Esophagus mucosa (tissue), 1 donor: Measurements from ENCODE around the gene TMEM255B. TPM values are rescaled to one million over a fixed set of nuclear protein-coding genes. Genes with fewer than 3 reads are reported as not detected.

ENCODE experiments used
- ATAC-seq: fragments of 200-7000 bp; cut with Tn5 transposase; one replicate; pipeline ENCODE4 v1.9.1; 2020
- total RNA-seq: library from RNA; stranded (reverse); gene quantifications from one replicate; pipeline ENCODE4 v1.2.4, GENCODE V29; 2023
- donor health status: DM: yes; HTN: yes; CAD: no.

TMEM255B gene
- total RNA-seq, 1 donor from 2014 or later: 1.8 TPM

DNA sequence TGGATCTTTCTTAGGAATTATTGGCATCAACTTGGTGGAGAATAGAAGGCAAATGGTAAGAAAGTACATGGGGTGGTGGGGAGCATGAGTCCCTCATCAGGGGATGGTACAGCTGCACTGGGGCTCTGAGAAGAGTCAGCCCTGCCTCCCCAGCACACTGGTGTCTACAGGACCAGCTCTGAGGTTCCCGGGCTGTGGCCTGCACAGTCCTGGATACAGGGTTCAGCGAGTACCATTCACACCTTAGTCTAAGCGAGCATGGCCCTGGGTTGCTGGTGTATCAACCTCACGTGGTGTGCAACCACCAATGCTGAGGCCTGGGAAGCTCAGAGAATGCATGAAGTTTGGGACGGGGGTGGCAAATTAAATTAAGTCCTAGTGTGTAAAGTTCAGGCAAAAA lies 10.1 kb downstream of the TMEM255B start:
- ATAC-seq: no peak

DNA sequence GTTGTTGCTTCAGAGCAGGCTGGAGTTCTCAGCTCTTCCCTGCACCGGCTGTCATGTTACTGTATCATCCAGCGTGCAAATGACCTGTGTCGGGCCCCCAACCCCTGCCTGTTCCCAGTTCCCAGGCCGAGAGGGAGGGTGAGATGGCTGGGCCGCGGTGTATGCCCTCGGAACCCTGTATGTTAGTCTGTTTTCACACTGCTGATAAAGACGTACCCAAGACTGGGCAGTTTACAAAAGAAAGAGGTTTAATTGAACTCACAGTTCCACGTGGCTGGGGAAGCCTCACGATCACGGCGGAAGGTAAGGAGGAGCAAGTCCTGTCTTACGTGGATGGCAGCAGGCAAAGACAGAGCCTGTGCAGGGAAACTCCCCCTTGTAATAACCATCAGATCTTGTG lies 10.9 kb downstream of the TMEM255B start:
- ATAC-seq: no peak

DNA sequence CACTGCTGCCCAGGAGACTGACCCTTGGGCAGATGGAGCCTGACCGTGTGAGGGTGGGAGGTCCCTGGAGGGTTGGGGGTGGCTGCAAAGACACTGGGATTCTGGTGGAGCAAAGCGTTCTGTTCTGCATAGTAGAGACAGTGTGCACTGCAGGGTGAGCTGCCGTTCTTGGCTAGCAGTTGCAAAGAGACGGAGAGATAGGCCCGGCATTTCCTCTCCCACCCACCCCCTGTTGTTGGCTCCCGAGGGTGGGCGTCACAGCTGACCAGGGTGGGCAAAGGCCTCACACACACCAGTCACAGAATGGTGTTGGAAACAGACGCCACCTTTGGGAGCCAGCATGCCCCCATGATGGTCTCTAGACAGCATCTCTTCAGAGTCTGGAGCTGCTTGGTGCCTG lies 11.4 kb downstream of the TMEM255B start:
- no peak for ATAC-seq

DNA sequence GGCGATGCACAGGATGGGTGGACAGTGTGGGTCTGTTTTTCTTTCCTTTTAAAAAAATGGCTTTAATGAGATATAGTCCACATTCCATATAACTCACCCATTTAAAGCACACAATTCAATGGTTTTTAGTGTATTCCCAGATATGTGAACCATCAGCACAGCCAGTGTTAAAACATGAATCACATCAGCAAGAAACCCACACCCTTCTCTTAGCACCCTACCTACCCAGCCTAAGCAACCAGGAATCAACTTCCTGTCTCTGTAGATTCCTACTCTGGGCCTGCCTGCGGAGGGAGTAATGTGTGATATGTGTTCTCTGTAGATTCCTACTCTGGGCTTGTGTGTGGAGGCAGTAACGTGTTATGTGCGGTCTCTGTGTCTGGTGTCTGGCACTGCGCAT lies 11.9 kb downstream of the TMEM255B start:
- no peak for ATAC-seq

DNA sequence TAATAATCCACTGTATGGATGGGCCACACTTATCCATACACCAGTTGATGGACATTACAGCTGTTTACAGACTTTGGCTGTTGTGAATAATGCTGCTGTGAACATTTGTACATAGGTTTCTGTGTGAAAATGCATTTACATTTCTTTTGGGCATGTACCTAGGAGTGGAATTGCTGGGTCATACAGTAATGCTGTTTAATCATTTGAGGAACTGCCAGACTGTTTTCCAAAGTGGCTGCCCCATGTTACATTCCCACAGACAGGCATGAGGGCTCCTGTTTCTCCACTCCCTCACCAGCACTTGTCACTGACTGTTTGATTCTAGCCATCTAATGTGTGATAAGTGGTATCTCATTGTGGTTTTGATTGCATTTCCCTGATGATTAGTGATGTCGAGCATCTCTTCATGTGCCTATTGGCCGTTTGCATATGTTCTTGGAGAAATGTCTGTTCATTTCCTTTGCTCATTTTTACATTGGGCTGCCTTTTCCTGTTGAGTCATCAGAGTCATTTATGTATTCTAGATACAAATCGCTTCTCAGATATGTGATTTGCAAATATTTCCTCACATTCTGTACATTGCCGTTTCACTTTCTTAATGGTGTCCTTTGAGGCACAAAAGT lies 12.8 kb downstream of the TMEM255B start:
- ATAC-seq: no peak

DNA sequence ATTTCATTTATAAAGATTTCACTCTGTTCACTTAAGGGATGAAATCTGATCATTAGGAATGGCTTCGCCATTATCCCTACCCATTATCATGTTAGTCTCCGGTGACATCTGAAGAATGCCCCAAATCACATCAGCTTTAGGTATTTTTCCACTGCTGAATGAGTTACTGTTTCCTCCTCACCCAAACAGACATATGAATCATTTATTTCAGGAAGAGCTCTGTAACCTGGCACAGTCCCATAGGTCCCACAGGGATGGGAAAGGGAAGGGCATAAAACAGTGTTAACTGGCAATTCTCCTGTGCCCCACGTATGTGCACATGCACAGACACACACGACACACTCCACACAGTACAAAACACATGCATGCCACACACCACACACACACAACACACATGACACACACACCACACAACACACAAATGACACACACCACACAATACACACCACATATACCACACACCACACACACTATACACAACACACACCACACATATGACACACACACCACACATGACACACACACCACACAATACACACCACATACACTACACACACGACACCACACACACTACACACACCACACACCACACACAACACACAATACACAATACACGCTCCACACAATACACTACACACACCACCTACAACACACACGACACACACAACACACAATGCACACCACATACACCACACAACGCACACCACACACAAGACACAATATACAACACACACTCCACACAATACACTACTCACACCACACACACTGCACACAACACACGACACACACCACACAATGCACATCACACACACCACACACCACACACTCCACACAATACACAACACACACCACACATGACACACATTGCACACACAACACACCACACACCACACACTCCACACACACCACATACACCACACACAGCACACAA lies 15.4 kb downstream of the TMEM255B start:
- peak; percentile 38 for ATAC-seq

DNA sequence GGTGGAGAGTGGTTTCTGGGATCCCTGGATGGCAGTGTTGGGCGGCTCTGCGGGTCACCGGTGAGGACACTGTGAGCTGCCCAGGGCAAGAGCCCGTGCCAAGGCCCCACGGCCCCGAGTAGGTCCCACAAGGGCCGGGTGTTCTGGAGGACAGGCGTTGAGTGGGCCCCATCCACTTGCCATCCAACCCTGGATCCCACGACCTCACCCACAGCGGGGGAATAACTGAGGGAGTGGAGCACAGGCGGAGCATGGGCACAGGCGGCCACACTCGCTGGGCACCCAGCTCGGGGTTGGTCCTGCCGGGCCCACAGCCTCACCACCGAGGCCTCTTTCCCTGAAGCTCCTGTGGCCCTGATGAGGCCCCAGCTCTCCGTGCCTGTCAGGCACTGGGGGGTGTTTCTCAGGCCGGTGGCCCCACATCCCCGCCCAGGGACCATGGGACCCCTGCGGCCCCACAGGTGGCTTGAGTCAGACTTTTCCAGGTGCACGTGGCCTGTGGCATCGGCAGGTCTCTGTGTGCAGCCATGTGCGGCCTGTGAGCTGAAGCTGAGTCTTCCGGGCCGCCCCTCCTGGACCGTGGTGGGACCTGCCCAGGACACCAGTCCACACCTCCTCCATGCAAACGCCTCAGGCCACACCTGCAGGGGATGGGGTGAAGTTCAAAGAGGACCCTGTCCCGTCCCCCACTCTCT lies 16.6 kb downstream of the TMEM255B start:
- ATAC-seq: no peak

DNA sequence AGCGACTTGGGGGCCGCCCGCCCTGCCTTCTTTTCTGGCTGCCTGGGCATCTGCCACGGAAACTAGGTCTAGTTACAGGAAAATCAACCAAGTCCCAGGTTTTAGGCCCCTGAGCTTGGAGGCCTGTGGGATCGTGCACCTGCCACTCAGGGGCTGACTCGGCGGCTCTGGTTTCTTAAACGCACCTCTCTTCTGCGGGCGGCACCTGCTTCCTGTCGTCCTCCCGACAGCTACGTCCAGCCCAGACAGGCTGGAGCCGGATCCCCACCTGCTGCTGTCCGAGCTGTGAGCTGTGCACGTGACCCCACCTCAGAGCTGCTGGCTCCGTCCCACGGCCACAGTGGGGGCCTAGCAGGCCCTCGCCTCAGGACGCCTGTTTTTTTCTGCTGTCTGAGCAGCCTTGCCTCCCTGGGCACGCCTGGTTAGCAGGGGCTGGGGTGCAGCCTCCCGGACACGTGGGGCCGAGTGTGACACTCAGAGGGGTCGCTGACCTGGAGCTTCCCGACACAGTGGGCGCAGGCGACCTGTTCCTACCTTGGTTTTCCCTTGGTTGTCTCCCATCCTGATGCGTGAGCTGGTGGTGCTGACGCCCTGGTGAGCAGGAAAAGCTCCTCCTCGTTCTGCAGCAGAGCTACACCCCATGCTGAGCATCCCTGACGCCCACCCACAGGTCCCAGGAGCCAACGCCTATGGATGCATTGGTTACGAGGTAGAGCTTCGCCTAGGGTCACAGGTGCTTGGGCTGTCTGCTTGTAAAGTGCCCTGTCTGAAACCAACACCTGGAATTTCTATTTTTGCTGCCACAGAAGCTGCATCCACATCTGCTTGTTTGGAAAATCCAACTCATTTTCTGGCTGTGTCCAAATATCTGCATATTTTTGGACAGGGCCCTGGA lies 17.5 kb downstream of the TMEM255B start:
- no peak for ATAC-seq

DNA sequence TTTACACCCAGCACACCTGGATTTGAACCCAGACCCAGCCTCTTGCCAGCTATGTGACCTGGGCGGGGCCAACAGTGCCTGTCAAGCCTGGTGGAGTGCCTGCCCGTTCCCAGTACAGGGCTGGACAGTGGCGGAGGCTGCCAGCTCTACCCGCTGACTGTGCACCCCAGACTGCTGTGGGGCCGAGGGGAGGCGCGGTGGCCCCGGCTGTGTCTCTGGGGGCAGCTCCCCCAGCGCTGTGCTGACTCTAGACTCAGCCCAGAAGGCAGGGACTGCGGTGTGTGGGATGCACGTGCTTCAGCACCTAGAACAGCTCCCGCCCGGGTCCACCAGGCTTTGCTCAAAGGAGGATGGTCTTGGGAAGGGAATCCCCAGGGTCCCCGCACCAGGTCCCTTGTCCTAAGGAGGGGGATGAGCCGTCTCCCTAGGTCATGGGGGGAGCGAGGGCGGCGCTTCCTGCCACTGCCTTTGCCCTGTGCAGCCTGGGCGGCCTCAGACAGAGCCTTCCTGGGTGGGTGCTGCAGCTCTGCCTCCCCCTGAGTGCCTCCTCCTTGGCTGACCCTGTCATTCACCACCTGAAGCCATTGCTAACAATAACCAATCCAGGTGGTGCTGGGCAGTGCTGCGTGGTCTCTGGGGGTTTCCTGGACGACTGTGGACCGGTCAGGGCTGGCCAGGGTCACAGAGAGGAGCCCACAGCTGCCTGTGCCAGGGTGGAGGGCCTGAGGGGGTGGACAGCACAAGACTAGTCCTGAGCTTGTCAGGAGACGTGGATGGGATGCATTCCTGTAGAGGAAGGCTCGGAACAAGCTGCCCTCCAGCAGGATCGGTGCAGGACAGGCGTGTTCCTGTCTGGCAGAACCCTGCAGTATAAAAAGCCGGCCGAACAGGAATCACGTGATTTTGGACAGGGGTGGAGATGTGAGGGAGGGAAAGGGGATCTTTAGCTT lies 18.6 kb downstream of the TMEM255B start:
- peak; percentile 47 for ATAC-seq

DNA sequence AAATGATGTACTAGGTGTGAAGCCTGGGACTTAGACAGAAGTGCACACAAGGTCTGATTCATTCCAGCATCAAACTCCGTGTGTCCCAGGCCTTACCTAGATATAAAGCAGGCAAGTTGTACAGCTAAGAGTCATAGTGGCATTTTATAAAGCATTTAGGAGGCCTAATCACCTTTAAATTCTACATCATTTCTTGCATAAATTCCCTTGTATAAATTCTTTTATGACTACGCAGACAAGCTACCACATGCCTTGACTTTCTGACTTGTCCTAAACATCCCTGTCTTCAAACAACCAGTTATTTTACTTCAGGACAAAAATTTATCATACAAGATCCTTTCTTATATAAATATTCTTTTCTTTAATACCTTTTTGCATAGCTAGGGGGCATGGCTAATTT lies 22.5 kb downstream of the TMEM255B start:
- ATAC-seq: no peak

DNA sequence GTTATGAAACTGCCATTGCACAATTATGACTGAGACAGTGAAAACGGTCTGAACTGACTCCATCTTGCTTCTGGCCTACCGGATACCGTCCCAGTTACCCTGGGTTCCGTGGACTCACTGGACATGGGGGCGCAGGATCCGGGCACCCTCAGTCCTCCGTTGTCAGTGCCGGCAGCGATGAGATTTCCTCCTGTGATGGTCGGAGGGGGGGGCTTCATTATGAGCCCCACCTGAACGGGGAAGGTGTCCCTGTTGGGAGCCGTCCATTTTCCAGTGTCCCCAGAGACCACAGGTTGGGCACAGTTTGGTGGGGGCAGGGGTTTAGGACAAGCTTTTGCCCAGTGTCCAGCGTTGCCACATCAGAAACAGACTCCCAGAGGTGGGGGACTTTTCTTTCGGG lies 23.4 kb downstream of the TMEM255B start:
- no peak for ATAC-seq

DNA sequence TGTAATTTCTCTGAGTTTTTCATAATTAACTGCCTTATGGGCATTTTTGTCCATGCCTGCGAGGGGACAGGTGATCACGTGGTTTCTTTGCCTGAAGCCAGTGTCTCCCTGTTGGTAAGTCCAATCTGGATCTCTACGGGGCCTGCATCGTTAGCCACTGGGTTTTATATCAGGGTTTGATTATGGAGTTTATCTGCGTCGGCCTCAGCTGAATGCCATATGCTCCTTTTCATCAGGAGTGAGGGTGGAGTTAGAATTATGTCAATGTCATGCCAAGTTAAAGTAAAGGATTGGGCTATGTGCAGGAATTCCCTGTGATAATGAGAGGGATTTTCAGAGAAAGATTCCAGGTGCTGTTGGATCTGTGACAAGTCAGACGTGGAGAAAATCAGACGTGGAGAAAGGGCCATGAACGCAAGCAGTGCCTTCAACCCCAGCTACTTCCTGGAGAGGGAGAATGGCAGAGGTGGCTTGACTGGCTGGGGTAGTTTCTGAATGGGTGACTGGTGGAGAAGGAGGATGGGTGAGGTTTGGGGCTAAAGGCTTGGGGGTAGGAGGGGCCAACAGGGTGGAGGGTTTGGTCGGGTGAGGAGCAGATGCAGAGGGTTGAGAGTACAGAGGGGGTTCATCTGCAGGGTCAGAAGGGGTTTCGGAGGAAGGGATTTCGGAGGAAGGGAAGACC lies 24.3 kb downstream of the TMEM255B start:
- peak; percentile 56 for ATAC-seq

DNA sequence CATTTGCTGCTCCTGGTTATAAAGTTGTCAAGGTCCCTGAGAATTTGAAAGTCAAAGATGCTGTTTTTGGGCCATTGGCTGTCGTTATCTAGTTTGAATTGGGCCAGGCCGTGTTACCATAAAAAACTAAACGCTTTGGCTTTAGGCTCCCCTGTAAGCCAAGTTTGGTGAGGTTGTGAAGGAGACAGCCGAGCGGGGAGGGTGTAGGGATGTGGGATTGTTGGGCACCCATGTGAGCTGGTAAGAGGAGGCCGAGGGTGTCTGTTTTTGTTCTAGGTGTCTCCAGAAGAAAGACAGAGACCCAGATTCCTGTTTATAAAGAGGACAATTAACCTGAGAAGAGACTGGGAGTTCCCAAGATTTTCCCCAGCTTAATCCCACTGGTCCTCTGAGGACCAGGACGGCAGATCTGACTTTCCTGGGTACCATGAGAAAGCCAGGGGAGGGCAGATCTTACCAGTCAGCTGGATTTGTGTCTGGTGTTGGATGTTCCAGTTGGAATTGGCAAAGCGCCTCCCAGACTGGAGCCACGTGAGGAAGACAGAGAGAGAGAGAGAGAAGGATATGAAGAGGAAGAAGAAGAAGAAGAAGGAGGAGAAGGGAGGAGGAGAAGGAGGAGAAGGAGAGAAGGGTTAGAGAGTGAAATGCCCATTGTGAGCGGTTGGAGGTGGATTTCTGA lies 25.1 kb downstream of the TMEM255B start:
- ATAC-seq: no peak

DNA sequence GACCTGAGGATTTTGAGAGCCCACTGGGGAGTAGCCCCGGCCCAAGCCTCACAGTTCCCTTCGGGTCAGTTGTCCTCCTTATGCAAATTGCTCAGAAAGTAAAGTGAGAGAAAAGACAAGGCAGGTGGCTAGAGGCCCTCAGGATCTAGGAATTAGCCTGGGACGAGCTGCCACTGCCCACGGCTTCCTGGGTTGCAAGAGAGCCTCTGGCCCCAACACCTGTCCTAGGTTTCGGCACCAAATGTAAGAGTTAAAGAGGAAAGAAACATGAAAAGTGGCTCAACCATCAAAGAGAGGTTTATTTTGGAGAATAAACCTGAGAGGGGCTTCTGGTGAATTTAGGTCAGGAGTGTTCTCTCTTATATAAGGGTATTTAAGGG lies 25.6 kb downstream of the TMEM255B start:
- no peak for ATAC-seq

DNA sequence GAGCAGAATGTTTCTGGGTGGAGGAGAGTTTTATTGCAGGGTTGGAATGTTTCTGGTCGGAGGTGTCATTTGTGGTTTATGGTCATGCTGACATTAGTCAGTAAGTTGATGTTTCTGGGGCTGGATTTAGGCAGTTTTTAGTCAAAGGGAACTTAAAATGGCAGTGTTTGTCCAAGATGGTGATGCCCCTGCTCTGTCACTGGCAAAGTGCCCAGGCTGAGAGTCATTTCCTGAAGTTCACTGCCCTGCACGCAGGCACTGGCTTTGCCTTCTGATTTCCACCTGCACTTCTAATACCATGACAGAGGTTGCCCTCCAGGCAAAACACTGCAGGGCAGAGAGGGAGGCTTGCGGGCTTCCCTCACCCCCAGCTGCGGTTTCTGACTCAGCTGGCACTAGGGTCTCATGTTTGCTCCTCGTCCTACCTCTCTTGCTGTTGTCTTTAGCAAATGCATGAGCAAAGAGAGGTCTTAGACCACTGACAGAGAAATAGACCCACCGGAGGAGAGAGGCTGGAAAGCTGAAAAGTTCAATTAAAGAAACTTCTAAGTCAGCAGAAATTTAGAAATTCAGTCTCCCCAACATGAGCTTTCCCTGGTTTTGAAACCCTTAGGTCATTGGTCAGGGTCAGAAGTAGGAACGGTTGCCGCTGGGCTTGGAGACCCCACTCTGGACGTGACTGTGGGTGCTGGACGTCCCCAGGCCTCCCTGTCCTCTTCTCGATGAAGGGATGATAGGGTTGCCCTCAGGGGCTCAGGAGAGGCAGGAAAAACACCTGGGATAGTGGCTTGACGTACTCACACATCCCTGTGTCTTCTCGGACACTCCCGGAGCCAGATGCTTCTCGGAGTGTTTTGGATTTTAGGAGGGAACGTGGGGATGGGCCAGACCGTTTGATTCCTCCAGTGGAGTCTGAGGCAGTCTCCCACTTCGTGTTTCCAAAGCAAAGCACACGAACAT lies 26.3 kb downstream of the TMEM255B start:
- ATAC-seq: no peak

DNA sequence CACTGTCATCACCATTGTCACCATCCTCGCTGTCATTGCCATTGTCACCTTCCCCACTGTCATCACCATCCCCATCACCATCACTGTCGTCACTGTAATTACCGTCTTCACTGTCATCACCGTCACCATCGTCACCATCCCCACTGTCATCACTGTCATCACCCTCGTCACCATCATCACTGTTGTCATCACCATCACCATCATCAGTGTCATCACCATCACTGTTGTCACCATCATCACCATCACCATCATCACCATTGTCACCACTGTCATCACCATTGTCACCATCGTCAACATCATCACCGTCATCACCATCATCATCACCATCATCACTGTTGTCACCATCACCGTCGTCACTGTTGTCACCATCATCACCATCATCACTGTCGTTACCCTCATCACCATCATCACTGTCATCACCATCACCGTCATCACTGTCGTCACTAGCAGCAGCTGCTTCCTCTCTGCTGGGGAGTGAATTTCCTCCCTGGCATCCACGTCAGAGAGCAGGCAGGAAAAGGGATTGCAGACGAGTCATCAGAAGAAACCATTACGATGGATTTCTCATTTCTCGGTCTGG lies 27.3 kb downstream of the TMEM255B start:
- ATAC-seq: no peak

DNA sequence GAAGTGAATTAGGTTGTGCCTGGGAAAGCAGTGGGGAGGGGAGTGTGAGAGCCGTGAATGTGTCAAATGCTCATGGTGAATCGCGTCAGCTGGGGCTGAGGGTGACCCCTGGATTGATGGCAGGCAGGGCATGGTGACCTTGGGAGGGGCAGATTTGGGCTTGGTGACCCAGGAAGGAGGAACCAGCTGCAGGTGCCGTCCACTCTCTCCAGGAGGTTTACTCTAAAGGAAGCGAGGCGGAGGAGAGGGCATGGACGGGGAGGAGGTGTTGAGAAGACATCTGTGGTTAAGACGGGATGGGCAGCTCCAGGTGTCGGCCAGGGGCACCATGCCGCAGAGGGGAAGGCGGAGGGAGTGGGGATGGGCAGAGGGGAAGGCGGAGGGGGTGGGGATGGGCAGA lies 28.7 kb downstream of the TMEM255B start:
- ATAC-seq: no peak

DNA sequence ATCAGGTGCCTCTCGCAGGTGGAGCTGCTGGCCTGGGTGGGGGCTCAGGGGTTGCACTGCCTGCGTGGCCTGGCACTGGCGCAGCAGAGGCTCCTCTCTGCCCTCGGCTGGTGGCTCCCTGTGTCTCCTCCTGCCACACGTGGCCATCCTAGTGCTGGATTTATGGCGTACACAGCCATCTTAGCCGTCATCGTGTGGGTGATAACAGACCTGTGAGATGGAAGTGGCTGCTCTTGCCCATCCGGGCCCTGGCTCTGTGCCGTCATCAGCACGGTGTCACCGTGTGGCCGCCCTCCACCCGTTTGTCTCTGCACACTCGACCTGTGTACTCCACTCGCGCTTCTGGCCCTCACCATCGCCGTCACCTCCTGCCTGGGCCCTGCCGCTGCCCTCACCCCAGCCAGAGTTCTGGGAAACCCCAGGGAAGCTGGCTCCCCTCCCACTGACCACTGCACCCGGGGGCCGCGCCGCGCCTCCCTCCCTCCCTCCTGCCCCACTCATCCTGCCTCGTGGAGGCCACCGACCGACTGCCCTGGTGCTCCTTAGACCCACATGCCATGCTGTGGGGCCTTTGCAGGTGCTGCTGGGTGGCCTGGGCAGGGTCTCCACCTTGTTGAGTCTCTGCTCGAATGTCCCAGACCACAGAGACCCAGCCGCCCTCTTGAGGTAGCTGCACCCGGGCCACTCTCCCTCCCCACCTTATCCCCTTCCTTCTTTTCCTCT lies 29.5 kb downstream of the TMEM255B start:
- ATAC-seq: peak; percentile 19
